ENCODE results near the gene LYRM4. TPM values are rescaled to one million over a fixed set of nuclear protein-coding genes. Genes with fewer than 3 reads are reported as not detected.

Gene LYRM4
- total RNA-seq, 1 experiment from 2014 or later = 44.3 TPM

- Histone ChIP-seq H3K18ac (ENCODE audit: insufficient read length, low read depth, low read length) (no peak overlapping the region), H3K56ac (ENCODE audit: insufficient read length, low read depth, low read length) (no peak overlapping the region), H4K8ac (replicated peaks; ENCODE audit: insufficient read length, low read depth, low read length) (no peak overlapping the region), H2BK120ac (ENCODE audit: low read depth, low read length, poor library complexity, severe bottlenecking) (no peak overlapping the region), H2BK12ac (ENCODE audit: insufficient read length, low read depth, low read length) (no peak overlapping the region), H2AK5ac (ENCODE audit: insufficient read length, low read length) (no peak overlapping the region), H4K20me1 (ENCODE audit: control insufficient read depth, insufficient read depth, insufficient read length) (no peaks in the 10 kb centered on the region), H2BK5ac (ENCODE audit: insufficient read length, low read length) (no peak overlapping the region), H4K91ac (ENCODE audit: insufficient read length, low read depth, low read length) (no peak overlapping the region), H3K9me3 (ENCODE audit: control insufficient read depth, low read depth, low read length) (no peaks in the 10 kb centered on the region), H3K27ac (ENCODE audit: insufficient read length, low read depth, low read length) (no peak overlapping the region), H3K14ac (ENCODE audit: insufficient read depth, low read length) (no peak overlapping the region), H3K23ac (ENCODE audit: insufficient read length, low read depth, low read length) (no peak overlapping the region), H2AFZ (ENCODE audit: low read length) (no peak overlapping the region), H3K4me2 (ENCODE audit: insufficient read depth, insufficient read length, low read length) (no peak overlapping the region), H3T11ph (ENCODE audit: low read length) (no peak overlapping the region), H3K9ac (ENCODE audit: extremely low read depth, insufficient read length, low read length) (no peak overlapping the region), H4K5ac (ENCODE audit: insufficient read length, low read depth, low read length) (no peak overlapping the region), H3K79me2 (ENCODE audit: insufficient read depth, low read length) (no peaks in the 10 kb centered on the region), H3K27me3 (ENCODE audit: insufficient read depth, low read length) (no peaks in the 10 kb centered on the region), H3K4ac (ENCODE audit: low read depth, low read length) (no peak overlapping the region), H3K79me1 (ENCODE audit: insufficient read depth, low read depth, low read length, poor library complexity, severe bottlenecking) (no peaks in the 10 kb centered on the region), H2BK20ac (ENCODE audit: low read depth, low read length, poor library complexity, severe bottlenecking) (no peak overlapping the region), H2BK15ac (ENCODE audit: low read depth, low read length) (no peak overlapping the region), H3K4me1 (ENCODE audit: insufficient read depth, low read length) (peaks cover 12% of the 10 kb centered on the region; the same call in 1 of the 2 replicates), H3K23me2 (ENCODE audit: insufficient read length, low read depth, low read length, poor library complexity, severe bottlenecking) (no peaks in the 10 kb centered on the region)
- no peak for DNase-seq
- H3K27me3 Mint-ChIP-seq (ENCODE audit: low read depth) = peaks cover 3% of the 10 kb centered on the region
- H3K4me1 Mint-ChIP-seq = peaks cover 43 to 47% of the 10 kb centered on the region in 2 experiments
- no peaks in the 10 kb centered on the region for H3K36me3 Mint-ChIP-seq (ENCODE audit: insufficient read depth in 1 of 3, low read depth in 3 of 3)
- no peak overlapping the region for H3K27ac Mint-ChIP-seq
- WGBS (ENCODE audit: extremely low coverage, insufficient read length, low lambda C conversion rate) = no CpG with 5 or more reads among the region's 9 CpGs
- no peaks in the 10 kb centered on the region for H3K9me3 Mint-ChIP-seq
- H3K4me3 Mint-ChIP-seq = no peak overlapping the region
- TF ChIP-seq, protein P1, sequence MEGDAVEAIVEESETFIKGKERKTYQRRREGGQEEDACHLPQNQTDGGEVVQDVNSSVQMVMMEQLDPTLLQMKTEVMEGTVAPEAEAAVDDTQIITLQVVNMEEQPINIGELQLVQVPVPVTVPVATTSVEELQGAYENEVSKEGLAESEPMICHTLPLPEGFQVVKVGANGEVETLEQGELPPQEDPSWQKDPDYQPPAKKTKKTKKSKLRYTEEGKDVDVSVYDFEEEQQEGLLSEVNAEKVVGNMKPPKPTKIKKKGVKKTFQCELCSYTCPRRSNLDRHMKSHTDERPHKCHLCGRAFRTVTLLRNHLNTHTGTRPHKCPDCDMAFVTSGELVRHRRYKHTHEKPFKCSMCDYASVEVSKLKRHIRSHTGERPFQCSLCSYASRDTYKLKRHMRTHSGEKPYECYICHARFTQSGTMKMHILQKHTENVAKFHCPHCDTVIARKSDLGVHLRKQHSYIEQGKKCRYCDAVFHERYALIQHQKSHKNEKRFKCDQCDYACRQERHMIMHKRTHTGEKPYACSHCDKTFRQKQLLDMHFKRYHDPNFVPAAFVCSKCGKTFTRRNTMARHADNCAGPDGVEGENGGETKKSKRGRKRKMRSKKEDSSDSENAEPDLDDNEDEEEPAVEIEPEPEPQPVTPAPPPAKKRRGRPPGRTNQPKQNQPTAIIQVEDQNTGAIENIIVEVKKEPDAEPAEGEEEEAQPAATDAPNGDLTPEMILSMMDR (conservative IDR thresholded peaks at IDR 0.05) = peak; percentile 82
Measured at GRCh38 chr6:5135788-5136376, 124.9 kb downstream of the LYRM4 start.

Measured in H9 (cell line).